HCT116 (cell line): Measurements from ENCODE around the gene WDFY2. TPM values are rescaled to one million over a fixed set of nuclear protein-coding genes. Genes with fewer than 3 reads are reported as not detected.

ENCODE experiments used
- ATAC-seq: fragments of 200-7000 bp; cut with Tn5 transposase; 2 replicates; pipeline ENCODE4 v1.9.1; 2020; ENCODE audit warnings: mild to moderate bottlenecking, moderate library complexity
- BruUV-seq: library from RNA; stranded (reverse); fragments of 400-500 nt; replicated peaks from 2 replicates; lab custom pipeline; 2021; lab: Mats Ljungman, UMichigan
- CTCF ChIA-PET: fragments of 300-600 bp; sonication (Branson Sonifier 250); formaldehyde crosslinking; loops from one replicate; lab custom pipeline; 2021; ENCODE audit warnings: antibody characterized with exemption; lab: Charles Lee
- POLR2A ChIA-PET: fragments of 300-600, 350-600 bp; sonication (Branson Sonifier 250); formaldehyde crosslinking; loops from one replicate; lab custom pipeline; 2021; ENCODE audit warnings: antibody characterized with exemption; lab: Charles Lee
- RAD21 ChIA-PET, 2 experiments: fragments of 300-600 bp; sonication (Branson Sonifier 250); formaldehyde crosslinking; loops; one replicate each; lab custom pipeline; 2023; ENCODE audit warnings: low total read pairs in 2 of 2; ENCODE audit not compliant: uncharacterized antibody in 2 of 2, unreplicated experiment in 2 of 2, low non-redundant PET in 1 of 2; lab: Charles Lee
- DNase-seq: peaks from one replicate; pipeline ENCODE4 v3.0.0-alpha.2; 2010; ENCODE audit warnings: low read depth, low spot score
- H2AFZ ChIP-seq: fragments of 200-600 bp; shearing (Covaris generic), sonication (generic); 2 replicates; pipeline ENCODE4 v1.6.1; 2017; ENCODE audit warnings: low read depth, mixed run types, mixed read lengths, antibody characterized with exemption, low read length; ENCODE audit not compliant: poor library complexity, severe bottlenecking
- H3K27ac ChIP-seq: 2 replicates; pipeline ENCODE4 v1.5.1; 2012; ENCODE audit warnings: low read depth, low read length
- H3K27me3 ChIP-seq: fragments of 200-600 bp; sonication (generic); 2 replicates; pipeline ENCODE4 v1.6.1; 2016; ENCODE audit warnings: mixed run types, low read length, mixed read lengths; ENCODE audit not compliant: insufficient read depth
- H3K36me3 ChIP-seq, 2 experiments: fragments of 200-500 bp in 1 of 2; fragments of 200-600 bp in 1 of 2; sonication (Bioruptor generic) in 1 of 2; sonication (generic) in 1 of 2; 2 replicates each; pipeline versions ENCODE4 v1.5.1 to v1.6.1; 2014 to 2016; ENCODE audit warnings: low read length in 2 of 2, inconsistent platforms in 1 of 2, mixed read lengths in 1 of 2, mixed run types in 1 of 2; ENCODE audit not compliant: insufficient read depth in 2 of 2, control insufficient read depth in 1 of 2
- H3K4me1 ChIP-seq, 2 experiments: fragments of 200-600 bp in 1 of 2; sonication (generic) in 1 of 2; 2 replicates each; pipeline versions ENCODE4 v1.5.1 to v1.6.1; 2012 to 2017; ENCODE audit warnings: low read length in 2 of 2, inconsistent platforms in 1 of 2, mild to moderate bottlenecking in 1 of 2, mixed read lengths in 1 of 2, mixed run types in 1 of 2, moderate library complexity in 1 of 2; ENCODE audit not compliant: insufficient read depth in 2 of 2, control insufficient read depth in 1 of 2
- H3K4me2 ChIP-seq: fragments of 200-600 bp; sonication (generic); 2 replicates; pipeline ENCODE4 v1.6.1; 2017; ENCODE audit warnings: mixed run types, low read length, mixed read lengths
- H3K4me3 ChIP-seq, 2 experiments: fragments of 200-600 bp in 1 of 2; sonication (generic) in 1 of 2; replicated peaks in 1 of 2; 2 replicates each; pipeline ENCODE4 v1.5.1; 2011 to 2016; ENCODE audit warnings: low read length in 2 of 2, control low read depth in 1 of 2, low read depth in 1 of 2, mild to moderate bottlenecking in 1 of 2, mixed read lengths in 1 of 2, mixed run types in 1 of 2
- H3K79me2 ChIP-seq: fragments of 200-600 bp; sonication (generic); 2 replicates; pipeline ENCODE4 v1.6.1; 2017; ENCODE audit warnings: mild to moderate bottlenecking, mixed run types, low read length, moderate library complexity, mixed read lengths; ENCODE audit not compliant: insufficient read depth
- H3K9ac ChIP-seq: fragments of 200-600 bp; sonication (generic); 2 replicates; pipeline ENCODE4 v1.6.1; 2016; ENCODE audit warnings: low read length, mixed read lengths
- H3K9me2 ChIP-seq: fragments of 200-600 bp; sonication (generic), shearing (Covaris generic); 2 replicates; pipeline ENCODE4 v1.6.1; 2017; ENCODE audit warnings: mixed run types, mild to moderate bottlenecking, moderate library complexity; ENCODE audit not compliant: insufficient read depth
- H3K9me3 ChIP-seq, 2 experiments: fragments of 200-500 bp in 1 of 2; fragments of 200-600 bp in 1 of 2; sonication (Bioruptor generic) in 1 of 2; sonication (generic) in 1 of 2; 2 replicates each; pipeline ENCODE4 v1.6.1; 2014 to 2017; ENCODE audit warnings: low read length in 2 of 2, mixed read lengths in 2 of 2, inconsistent platforms in 1 of 2, low read depth in 1 of 2, mild to moderate bottlenecking in 1 of 2, mixed run types in 1 of 2, moderate library complexity in 1 of 2; ENCODE audit not compliant: control insufficient read depth in 1 of 2, insufficient read depth in 1 of 2
- H4K20me1 ChIP-seq: fragments of 200-600 bp; sonication (generic), shearing (Covaris generic); 2 replicates; pipeline ENCODE4 v1.6.1; 2017; ENCODE audit warnings: mixed run types, mild to moderate bottlenecking, moderate library complexity; ENCODE audit not compliant: insufficient read depth
- ATF3 ChIP-seq: IDR thresholded peaks from 2 replicates; pipeline ENCODE4 v1.6.1; 2012
- CTCF ChIP-seq, 3 experiments: fragments of 200-600 bp in 1 of 3; sonication (generic) in 1 of 3; IDR thresholded peaks in 2 of 3; conservative IDR thresholded peaks in 1 of 3; 2 replicates each; pipeline ENCODE4 v1.5.1; 2012 to 2017; ENCODE audit warnings: low read depth in 2 of 3, low read length in 2 of 3, antibody characterized with exemption in 1 of 3, borderline replicate concordance in 1 of 3, control low read depth in 1 of 3, mild to moderate bottlenecking in 1 of 3, mixed read lengths in 1 of 3, mixed run types in 1 of 3, moderate library complexity in 1 of 3; ENCODE audit not compliant: insufficient read depth in 1 of 3
- POLR2AphosphoS5 ChIP-seq: IDR thresholded peaks from 2 replicates; pipeline ENCODE4 v1.6.1; 2011; ENCODE audit warnings: mild to moderate bottlenecking, low read depth, low read length, moderate library complexity
- SRF ChIP-seq: IDR thresholded peaks from 2 replicates; pipeline ENCODE4 v1.6.1; 2012; ENCODE audit warnings: low read depth
- TCF7L2 ChIP-seq: IDR thresholded peaks from 2 replicates; pipeline ENCODE4 v1.7.0; 2011; ENCODE audit warnings: borderline replicate concordance, inconsistent platforms; ENCODE audit not compliant: insufficient read depth, insufficient read length; ENCODE audit errors: extremely low read depth
- YY1 ChIP-seq: IDR thresholded peaks from 2 replicates; pipeline ENCODE4 v1.6.1; 2011; ENCODE audit warnings: low read length, low read depth, moderate library complexity, mild to moderate bottlenecking; ENCODE audit not compliant: insufficient replicate concordance; ENCODE audit errors: extremely low read depth
- ZBTB33 ChIP-seq: IDR thresholded peaks from 2 replicates; pipeline ENCODE4 v1.6.1; 2011; ENCODE audit warnings: mild to moderate bottlenecking, low read length, moderate library complexity; ENCODE audit not compliant: insufficient replicate concordance; ENCODE audit errors: extremely low read depth
- ZNF274 ChIP-seq: fragments of 200-500 bp; sonication (Bioruptor generic); IDR thresholded peaks from 2 replicates; pipeline ENCODE4 v1.6.1; 2014; ENCODE audit warnings: mild to moderate bottlenecking, low read depth, low read length, inconsistent platforms
- intact Hi-C: fragments of 100-400 bp; cut with micrococcal nuclease; formaldehyde crosslinking; loops from 2 replicates; pipeline ENCODE4 v1.10.0; 2022
- total RNA-seq: library from RNA; stranded (reverse); gene quantifications from one replicate; pipeline ENCODE4 v1.2.1, GENCODE V29; 2021; ENCODE audit not compliant: unreplicated experiment
- TF ChIP-seq, protein P1 (sequence below): IDR thresholded peaks from 2 replicates; pipeline ENCODE4 v1.6.1; 2012; ENCODE audit warnings: low read depth

The WDFY2 gene
- total RNA-seq, 1 experiment from 2014 or later: 6.1 TPM

- Histone ChIP-seq H4K20me1 (no peaks in the 10 kb centered on the region), H3K79me2 (no peaks in the 10 kb centered on the region), H3K9ac (no peak overlapping the region), H3K9me3 (no peaks in the 10 kb centered on the region), H3K27ac (no peak overlapping the region), H3K9me2 (no peaks in the 10 kb centered on the region), H3K36me3 (no peaks in the 10 kb centered on the region), H3K4me2 (no peak overlapping the region), H3K4me3 (no peak overlapping the region), H3K4me1 (no peaks in the 10 kb centered on the region), H2AFZ (no peak overlapping the region), H3K27me3 (no peaks in the 10 kb centered on the region)
- RAD21 ChIA-PET: no interaction called here
- POLR2A ChIA-PET: no interaction called here
- CTCF ChIA-PET: no interaction called here
- DNase-seq (no peak), ATAC-seq (no peak)
- no TSS peak for BruUV-seq
- no peak for TF ChIP-seq ATF3
- TF ChIP-seq TCF7L2: no peak
- no peak for TF ChIP-seq ZBTB33
- no peak for TF ChIP-seq SRF
- intact Hi-C loops: no loop called here
Measured at GRCh38 chr13:51772781-51773180, 188.5 kb downstream of the WDFY2 start.

DNA sequence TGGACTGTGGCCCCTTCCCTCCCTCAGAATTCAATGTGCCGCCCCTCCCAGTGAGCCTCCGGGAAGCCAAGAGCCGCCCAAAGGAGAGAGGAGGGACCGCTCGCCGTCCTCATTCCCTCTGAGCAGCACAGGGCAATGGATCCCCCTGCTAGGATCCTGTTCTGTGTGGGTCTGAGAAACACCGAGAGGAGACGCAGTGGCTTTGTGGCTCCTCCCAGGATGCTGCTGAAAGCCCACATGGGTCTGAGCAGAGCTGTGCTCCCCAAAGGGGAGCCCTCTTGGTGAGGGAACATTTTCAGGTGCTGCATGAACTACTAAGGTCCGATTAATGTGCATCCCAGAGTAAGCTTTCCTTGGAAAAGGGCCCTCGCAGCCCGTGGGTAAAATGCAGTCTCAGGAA is 189.3 kb downstream of the WDFY2 start:
- H3K36me3 ChIP-seq: no peaks in the 10 kb centered on the region

More for the DNA sequence above, 189.3 kb downstream of the WDFY2 start:
- Histone ChIP-seq H2AFZ (no peak overlapping the region), H3K4me1 (no peaks in the 10 kb centered on the region), H3K9me2 (no peaks in the 10 kb centered on the region), H3K27ac (no peak overlapping the region), H3K9me3 (no peaks in the 10 kb centered on the region), H3K4me3 (no peak overlapping the region), H3K4me2 (no peak overlapping the region), H3K9ac (no peak overlapping the region), H3K27me3 (no peaks in the 10 kb centered on the region), H3K79me2 (no peaks in the 10 kb centered on the region), H4K20me1 (no peaks in the 10 kb centered on the region)
- ChIA-PET POLR2A (no interaction called here), CTCF (no interaction called here), RAD21 (no interaction called here)
- intact Hi-C loops: no loop called here
- TF ChIP-seq ATF3: no peak
- no peak for TF ChIP-seq POLR2AphosphoS5
- no peak for TF ChIP-seq TCF7L2
- no peak for TF ChIP-seq ZNF274
- TF ChIP-seq, protein P1, sequence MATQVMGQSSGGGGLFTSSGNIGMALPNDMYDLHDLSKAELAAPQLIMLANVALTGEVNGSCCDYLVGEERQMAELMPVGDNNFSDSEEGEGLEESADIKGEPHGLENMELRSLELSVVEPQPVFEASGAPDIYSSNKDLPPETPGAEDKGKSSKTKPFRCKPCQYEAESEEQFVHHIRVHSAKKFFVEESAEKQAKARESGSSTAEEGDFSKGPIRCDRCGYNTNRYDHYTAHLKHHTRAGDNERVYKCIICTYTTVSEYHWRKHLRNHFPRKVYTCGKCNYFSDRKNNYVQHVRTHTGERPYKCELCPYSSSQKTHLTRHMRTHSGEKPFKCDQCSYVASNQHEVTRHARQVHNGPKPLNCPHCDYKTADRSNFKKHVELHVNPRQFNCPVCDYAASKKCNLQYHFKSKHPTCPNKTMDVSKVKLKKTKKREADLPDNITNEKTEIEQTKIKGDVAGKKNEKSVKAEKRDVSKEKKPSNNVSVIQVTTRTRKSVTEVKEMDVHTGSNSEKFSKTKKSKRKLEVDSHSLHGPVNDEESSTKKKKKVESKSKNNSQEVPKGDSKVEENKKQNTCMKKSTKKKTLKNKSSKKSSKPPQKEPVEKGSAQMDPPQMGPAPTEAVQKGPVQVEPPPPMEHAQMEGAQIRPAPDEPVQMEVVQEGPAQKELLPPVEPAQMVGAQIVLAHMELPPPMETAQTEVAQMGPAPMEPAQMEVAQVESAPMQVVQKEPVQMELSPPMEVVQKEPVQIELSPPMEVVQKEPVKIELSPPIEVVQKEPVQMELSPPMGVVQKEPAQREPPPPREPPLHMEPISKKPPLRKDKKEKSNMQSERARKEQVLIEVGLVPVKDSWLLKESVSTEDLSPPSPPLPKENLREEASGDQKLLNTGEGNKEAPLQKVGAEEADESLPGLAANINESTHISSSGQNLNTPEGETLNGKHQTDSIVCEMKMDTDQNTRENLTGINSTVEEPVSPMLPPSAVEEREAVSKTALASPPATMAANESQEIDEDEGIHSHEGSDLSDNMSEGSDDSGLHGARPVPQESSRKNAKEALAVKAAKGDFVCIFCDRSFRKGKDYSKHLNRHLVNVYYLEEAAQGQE: no peak
- no peak for TF ChIP-seq CTCF (IDR thresholded peaks at IDR 0.05 in 2 of 3, conservative IDR thresholded peaks at IDR 0.05 in 1 of 3; ENCODE audit: borderline replicate concordance in 1 of 3, insufficient read depth in 1 of 3, low read depth in 2 of 3, low read length in 2 of 3)
- no peak for TF ChIP-seq YY1
- no TSS peak for BruUV-seq
- DNase-seq (no peak), ATAC-seq (no peak)
